ENCODE results near the gene LTN1.
A peak's percentile ranks its signal among the peaks of the same experiment; 100 is the strongest.
"Not testable (repeated sequence)": the region's sequence is repeated elsewhere in the genome, so short reads cannot be mapped to it uniquely, and the experiment has no call there.

LTN1 gene, protein sequence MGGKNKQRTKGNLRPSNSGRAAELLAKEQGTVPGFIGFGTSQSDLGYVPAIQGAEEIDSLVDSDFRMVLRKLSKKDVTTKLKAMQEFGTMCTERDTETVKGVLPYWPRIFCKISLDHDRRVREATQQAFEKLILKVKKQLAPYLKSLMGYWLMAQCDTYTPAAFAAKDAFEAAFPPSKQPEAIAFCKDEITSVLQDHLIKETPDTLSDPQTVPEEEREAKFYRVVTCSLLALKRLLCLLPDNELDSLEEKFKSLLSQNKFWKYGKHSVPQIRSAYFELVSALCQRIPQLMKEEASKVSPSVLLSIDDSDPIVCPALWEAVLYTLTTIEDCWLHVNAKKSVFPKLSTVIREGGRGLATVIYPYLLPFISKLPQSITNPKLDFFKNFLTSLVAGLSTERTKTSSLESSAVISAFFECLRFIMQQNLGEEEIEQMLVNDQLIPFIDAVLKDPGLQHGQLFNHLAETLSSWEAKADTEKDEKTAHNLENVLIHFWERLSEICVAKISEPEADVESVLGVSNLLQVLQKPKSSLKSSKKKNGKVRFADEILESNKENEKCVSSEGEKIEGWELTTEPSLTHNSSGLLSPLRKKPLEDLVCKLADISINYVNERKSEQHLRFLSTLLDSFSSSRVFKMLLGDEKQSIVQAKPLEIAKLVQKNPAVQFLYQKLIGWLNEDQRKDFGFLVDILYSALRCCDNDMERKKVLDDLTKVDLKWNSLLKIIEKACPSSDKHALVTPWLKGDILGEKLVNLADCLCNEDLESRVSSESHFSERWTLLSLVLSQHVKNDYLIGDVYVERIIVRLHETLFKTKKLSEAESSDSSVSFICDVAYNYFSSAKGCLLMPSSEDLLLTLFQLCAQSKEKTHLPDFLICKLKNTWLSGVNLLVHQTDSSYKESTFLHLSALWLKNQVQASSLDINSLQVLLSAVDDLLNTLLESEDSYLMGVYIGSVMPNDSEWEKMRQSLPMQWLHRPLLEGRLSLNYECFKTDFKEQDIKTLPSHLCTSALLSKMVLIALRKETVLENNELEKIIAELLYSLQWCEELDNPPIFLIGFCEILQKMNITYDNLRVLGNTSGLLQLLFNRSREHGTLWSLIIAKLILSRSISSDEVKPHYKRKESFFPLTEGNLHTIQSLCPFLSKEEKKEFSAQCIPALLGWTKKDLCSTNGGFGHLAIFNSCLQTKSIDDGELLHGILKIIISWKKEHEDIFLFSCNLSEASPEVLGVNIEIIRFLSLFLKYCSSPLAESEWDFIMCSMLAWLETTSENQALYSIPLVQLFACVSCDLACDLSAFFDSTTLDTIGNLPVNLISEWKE (N-terminal part only)

GRCh38 chr21:28992526-28993292 is at the start of gene LTN1:
LTN1 (minus strand) TSS chr21:28992877; CDS start chr21:28992805, 72 bp downstream.
- peak; percentile 100 for DNase-seq
- TF ChIP-seq GATA1 (IDR thresholded peaks at IDR 0.05; ENCODE audit: low read depth, low read length) (no peak), POLR2A (IDR thresholded peaks at IDR 0.05; ENCODE audit: low read length) (peak; percentile 91)

DNA sequence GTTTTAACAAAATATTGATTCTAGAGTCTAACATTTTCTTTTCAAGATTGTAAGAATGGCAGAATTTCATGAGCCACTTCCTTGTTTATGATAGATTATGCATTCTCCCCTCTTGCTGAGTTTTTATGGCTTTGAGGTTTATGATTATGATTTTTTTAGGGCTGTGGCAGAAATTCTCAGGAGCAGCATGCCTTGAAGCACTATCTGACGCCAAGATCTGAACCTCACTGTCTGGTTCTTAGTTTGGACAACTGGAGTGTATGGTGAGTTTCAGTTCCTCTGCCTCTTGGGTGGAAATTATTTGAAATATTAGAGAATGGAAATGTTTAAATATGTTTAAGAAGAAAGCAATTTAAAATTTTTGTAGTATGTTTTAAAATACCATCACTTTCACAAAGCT is 42.0 kb upstream of the LTN1 start:
- TF ChIP-seq GATA1 (IDR thresholded peaks at IDR 0.05; ENCODE audit: low read depth, low read length) (no peak), POLR2A (IDR thresholded peaks at IDR 0.05; ENCODE audit: low read length) (no peak)
- no peak for DNase-seq

DNA sequence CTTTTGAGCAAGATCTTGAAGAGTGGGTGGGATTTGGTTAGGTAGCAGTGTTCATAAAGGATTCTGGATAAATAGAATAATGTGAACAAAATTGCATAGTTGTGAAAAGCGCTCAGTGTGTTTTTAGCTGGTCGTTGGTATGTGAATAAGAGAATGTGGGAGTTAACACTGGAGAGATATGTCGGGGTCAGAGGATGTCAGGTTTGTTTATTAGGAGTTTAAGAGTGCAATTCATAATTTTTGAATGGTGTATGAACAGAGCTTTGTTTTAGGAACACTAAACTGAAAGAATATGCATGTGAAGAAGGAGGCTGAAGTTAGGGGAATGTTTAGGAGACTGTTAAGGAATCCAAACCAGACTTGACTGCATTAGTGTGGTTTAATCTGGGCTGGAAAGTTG is 41.2 kb upstream of the LTN1 start:
- TF ChIP-seq POLR2A (IDR thresholded peaks at IDR 0.05; ENCODE audit: low read length) (no peak), GATA1 (IDR thresholded peaks at IDR 0.05; ENCODE audit: low read depth, low read length) (no peak)
- DNase-seq = no peak

DNA sequence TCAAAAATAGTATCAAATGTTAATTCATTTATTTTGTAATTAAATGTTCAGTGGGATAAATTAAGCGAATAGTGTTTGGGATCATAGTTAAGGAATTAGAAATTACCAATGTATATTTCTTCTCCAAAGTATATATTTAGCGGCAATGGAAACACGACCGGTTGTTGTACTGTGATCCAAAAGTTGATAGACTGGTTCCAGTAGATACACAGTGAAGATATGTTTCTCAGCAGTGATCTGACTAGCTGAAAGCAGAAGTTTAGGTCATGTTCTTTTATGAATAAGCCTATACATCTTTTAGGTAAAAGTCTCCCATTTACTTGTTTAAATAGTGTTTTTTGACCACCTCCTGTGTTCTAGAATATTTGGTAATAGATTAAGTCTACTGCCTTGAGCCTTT is 40.6 kb upstream of the LTN1 start:
- no peak for DNase-seq
- no peak for TF ChIP-seq POLR2A (IDR thresholded peaks at IDR 0.05; ENCODE audit: low read length)
- TF ChIP-seq GATA1 (IDR thresholded peaks at IDR 0.05; ENCODE audit: low read depth, low read length) = no peak

GRCh38 chr21:29030909-29031308 is 38.2 kb upstream of the LTN1 start:
- TF ChIP-seq GATA1 (IDR thresholded peaks at IDR 0.05; ENCODE audit: low read depth, low read length) (no peak), POLR2A (IDR thresholded peaks at IDR 0.05; ENCODE audit: low read length) (no peak)
- DNase-seq = no peak

DNA sequence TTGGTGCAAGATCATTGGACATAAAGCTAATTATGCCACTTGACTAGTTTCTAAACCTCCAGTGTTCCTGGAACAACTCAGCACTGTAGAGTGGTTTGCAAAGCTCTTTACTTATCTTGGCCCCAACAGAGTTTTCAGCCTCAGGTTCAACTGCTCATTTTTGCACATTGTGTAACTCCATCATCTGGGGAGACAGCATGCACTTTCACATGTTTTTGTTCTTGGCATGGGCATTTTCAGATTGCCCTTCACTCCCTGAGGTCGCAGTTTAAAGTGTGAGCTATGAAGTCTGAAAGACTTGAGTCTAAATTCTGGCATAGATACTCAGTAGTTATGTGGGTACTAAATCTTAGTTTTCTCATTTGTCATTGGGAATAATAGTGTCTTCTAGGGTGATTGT is 36.8 kb upstream of the LTN1 start:
- DNase-seq = no peak
- TF ChIP-seq POLR2A (IDR thresholded peaks at IDR 0.05; ENCODE audit: low read length) (no peak), GATA1 (IDR thresholded peaks at IDR 0.05; ENCODE audit: low read depth, low read length) (no peak)

- peak in 1 of 2 experiments; percentile 39 for DNase-seq
- TF ChIP-seq GATA1 (IDR thresholded peaks at IDR 0.05; ENCODE audit: low read depth, low read length) (no peak), POLR2A (IDR thresholded peaks at IDR 0.05; ENCODE audit: low read length) (no peak)
These were observed 32.6 kb upstream of the LTN1 start for GRCh38 chr21:29025328-29025713.

DNA sequence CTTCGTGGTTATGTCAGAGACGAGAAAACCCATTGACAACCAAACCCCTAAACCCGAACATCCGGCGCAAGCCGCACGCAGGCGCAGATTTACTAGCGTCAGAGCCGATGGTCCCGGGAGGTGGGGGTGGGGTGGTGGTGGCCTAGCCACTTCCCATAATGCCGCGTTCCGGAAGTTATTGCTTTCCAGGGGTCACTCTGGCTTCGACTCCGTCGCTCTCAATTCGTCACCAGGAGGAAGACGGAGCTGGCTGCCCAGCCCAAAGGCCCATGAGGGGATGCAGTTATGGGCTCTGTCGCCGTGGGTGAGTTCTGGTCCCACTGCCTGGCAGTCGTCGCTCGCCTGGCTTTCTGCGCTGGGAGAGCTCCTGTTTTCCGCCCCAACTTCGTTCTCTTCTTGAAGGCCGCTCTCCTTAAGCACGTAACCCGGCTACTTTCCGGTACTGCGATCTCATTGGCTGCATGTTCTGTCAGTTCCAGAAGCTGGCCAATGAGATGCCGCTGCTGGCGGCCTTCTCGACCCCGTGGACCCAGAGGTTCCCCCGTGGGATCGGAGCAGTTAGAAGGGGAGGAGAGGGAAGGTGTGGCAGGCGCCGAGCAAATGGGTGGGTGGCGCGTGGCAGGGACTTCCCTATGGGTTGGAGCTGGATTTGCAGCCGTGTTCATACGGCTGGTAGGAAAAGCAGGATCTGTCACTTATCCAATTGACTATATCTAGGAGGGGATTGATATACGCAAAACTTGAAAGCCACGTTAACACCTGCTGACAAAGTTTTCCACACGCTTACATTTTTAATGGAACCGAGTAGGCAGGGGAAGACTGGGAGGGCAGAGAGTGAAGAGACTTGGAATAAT is 32.0 kb upstream of the LTN1 start, which contains the start of gene USP16:
USP16 (plus strand) TSS at position 195 of the 854 bp plus-strand sequence. CDS start 3,246 bp downstream, outside the sequence.
- peak; percentile 97 to 98 for DNase-seq
- TF ChIP-seq GATA1 (IDR thresholded peaks at IDR 0.05; ENCODE audit: low read depth, low read length) (no peak), POLR2A (IDR thresholded peaks at IDR 0.05; ENCODE audit: low read length) (peak; percentile 80)

GRCh38 chr21:29022166-29022565 is 29.5 kb upstream of the LTN1 start:
- TF ChIP-seq POLR2A (IDR thresholded peaks at IDR 0.05; ENCODE audit: low read length) (no peak), GATA1 (IDR thresholded peaks at IDR 0.05; ENCODE audit: low read depth, low read length) (no peak)
- DNase-seq = no peak

- no peak for TF ChIP-seq GATA1 (IDR thresholded peaks at IDR 0.05; ENCODE audit: low read depth, low read length)
- no peak for TF ChIP-seq POLR2A (IDR thresholded peaks at IDR 0.05; ENCODE audit: low read length)
- peak; percentile 55 to 62 for DNase-seq
These were observed 25.9 kb upstream of the LTN1 start for GRCh38 chr21:29018540-29018939.

DNA sequence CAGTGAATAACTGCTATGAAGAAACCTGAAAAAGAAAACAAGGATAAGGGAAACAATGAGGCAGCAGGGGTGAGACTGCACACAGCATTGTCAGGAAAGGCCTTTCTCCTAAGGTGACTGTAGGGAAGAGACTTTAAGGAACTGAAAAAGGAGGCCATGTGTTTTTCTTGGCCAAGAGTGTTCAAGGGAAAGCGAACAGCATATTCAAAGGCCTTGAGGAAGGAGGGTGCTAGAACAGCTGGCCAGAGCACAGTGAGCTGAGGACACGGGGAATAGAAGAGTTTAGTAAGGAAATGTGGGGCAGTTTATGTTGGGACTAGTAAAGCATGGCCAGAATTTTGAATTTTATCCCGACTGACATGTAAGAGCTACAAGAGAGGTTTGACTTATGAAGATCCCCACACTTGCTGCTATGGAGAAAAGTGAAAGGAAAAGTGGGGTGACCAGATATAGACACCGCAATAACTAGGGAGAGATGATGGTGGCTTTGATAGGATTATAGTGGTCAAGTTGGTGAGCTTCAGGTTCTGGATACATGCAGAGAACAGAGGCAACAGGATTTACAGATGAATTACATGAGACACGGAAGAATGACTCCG is 25.1 kb upstream of the LTN1 start:
- DNase-seq = peak in 1 of 2 experiments; percentile 35

GRCh38 chr21:29011236-29011635 is 18.6 kb upstream of the LTN1 start:
- not testable (repeated sequence) for DNase-seq

More for the DNA sequence above, 25.1 kb upstream of the LTN1 start:
- TF ChIP-seq GATA1 (IDR thresholded peaks at IDR 0.05; ENCODE audit: low read depth, low read length) = no peak
- no peak for TF ChIP-seq POLR2A (IDR thresholded peaks at IDR 0.05; ENCODE audit: low read length)
